ENCODE data around the gene USP6NL. TPM values are rescaled to one million over a fixed set of nuclear protein-coding genes. Genes with fewer than 3 reads are reported as not detected.

USP6NL gene
- total RNA-seq, 1 donor from 2014 or later, result 33.3 TPM

- ATAC-seq, result no peak
Measured at GRCh38 chr10:11551104-11551503, 60.3 kb downstream of the USP6NL start.

DNA sequence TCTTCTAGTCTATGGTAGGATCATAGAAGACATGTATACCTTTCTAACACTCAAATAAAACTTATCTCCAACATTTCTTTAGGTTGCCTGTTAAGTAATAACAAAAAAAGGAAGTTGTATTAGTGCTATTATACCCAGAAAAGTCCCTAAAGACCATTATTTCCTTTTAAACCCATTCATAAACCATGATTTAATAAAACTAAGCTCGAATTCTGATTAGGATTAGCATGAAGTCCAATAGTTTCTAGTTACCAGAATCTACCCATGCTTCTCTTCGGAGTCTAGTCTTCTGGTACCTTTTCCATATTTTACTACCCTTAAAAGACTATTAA, 62.7 kb downstream of the USP6NL start:
- no peak for ATAC-seq

GRCh38 chr10:11548065-11548767, 63.2 kb downstream of the USP6NL start:
- no peak for ATAC-seq

GRCh38 chr10:11546581-11546980, 64.9 kb downstream of the USP6NL start:
- ATAC-seq, result no peak

- no peak for ATAC-seq
Measured at GRCh38 chr10:11541296-11541695, 70.2 kb downstream of the USP6NL start.

GRCh38 chr10:11539191-11539868, 72.1 kb downstream of the USP6NL start:
- peak; percentile 84 for ATAC-seq

GRCh38 chr10:11538834-11539190, 72.6 kb downstream of the USP6NL start:
- no peak for ATAC-seq

DNA sequence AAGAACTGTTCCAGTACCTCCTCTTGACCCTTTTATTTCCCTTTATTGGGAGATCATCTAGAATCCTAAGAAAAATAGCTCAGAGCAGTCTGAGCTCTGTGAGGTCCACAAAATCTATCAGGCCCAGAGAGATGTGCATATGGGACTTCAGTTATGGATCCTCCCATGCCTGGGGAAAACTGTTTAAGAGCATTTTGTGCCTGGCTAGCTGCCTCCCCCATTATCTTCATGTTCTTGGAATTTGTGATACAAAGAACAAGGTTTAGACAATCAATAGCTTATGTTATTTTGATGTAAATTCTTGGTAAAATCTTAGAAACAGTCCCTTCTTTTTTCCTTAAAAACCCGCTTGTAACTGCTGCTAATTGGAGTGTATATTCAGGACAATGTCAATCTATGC, 75.2 kb downstream of the USP6NL start:
- no peak for ATAC-seq

DNA sequence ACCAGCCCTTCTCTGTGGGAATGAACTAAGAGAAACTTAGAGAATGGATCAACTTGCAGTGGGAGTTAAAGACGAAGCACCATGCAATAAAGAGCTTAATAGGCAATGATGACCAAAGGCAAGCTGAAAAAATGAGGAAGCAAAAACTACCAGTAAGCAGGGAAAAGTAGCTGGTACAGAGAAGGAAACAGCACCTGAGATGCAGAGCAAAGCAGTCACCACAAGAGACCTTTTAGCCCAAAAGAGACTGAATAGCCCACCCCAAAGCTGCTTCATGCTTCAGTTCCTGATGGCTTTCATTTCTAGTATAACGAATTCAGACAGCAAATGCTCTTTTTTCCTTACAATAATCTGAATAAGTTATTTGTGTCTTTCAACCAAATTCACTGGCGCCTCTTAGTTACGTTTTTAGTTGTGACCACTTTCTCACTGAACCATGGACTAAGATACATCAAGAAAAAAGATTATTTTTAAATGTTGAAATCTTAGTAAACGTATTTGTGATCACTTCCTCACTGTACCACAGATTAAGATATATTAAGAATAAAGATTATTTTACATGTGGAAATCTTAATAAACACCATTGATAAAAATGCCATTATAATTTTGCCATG, 76.0 kb downstream of the USP6NL start:
- no peak for ATAC-seq

DNA sequence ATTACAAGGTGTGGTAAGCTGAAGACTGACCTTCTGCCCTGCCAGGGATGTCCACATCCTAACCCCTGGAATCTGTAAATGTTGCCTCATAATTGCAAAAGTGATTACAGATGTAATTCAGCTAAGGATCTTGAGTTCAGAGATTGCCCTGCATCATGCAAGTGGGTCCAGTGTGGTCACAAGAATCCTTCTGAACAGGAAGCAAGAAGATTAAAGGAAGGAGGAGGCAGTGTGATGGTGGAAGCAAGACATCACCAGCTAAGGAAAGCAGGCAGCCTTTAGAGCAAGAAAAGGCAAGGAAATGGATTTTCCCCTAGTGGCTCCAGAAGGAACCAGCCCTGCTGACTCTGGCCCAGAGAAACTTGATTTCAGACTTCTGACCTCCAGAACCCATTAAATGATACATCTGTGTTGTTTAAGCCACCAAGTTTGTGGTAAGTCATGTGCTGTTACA, 78.1 kb downstream of the USP6NL start:
- no peak for ATAC-seq

DNA sequence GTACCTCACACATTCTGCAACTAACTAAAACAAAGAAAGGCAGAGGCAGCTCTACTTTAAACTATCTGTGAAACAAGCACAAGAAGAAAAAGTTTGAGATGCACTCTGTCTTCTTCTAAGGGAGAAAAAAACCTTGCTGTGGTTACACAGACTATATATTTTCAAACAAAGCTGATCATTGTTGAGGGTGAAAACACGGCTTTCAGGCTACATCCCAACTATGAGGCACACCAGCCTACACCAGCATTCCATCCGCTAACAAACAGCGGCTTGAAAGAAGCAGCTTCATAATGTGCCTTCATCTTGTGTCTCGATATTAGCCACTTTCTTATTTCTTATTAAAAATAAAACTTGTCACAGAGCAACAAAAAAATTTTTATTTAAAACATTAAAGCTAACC, 79.1 kb downstream of the USP6NL start:
- ATAC-seq, result no peak

DNA sequence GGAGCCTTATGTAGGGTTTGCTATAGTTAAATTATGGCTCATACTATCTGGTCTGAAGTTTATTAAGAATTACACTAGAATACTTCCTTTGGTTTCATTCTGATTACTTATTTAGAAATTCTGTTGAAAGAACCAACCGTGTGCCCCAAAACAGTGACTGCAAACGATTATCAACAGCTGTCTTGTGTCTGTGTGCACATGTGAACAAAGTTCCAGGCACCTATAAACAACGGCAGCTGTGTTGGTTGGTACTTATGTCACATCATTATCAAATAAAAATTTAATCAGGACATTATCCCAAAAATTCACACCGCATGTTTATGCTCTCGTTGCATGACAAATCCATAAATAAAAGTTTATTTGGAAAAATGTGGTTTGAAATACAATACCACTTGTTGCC, 80.6 kb downstream of the USP6NL start:
- ATAC-seq, result no peak

DNA sequence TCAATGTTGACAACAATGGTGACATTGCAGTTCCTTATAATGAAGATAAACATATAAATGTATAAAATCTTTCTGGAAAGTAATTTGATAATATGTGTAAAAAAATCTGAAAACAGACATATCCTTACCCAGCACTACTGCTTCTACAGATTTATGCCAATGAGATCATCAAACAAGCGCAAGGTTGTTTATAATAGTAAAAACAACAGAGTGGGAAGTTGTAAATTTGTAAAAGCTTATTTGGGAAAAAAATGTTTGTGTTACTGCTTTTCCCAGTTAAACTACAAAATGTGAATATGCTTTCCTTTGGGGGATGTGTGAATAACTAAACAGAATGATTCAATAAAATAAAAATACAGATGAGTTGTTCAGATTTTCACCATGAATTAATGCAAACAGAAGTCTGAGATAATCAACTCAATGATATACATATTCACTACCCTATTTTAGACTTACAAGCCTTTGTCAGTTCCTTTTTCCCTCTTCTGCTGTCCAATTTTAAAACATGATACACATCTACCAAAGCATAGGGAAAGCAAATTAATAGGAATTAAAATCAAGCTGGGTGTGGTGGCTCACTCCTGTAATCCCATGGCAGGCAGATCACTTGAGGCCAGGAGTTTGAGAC, 82.1 kb downstream of the USP6NL start:
- ATAC-seq, result no peak

- ATAC-seq, result no peak
Measured at GRCh38 chr10:11528286-11528685, 83.2 kb downstream of the USP6NL start.

DNA sequence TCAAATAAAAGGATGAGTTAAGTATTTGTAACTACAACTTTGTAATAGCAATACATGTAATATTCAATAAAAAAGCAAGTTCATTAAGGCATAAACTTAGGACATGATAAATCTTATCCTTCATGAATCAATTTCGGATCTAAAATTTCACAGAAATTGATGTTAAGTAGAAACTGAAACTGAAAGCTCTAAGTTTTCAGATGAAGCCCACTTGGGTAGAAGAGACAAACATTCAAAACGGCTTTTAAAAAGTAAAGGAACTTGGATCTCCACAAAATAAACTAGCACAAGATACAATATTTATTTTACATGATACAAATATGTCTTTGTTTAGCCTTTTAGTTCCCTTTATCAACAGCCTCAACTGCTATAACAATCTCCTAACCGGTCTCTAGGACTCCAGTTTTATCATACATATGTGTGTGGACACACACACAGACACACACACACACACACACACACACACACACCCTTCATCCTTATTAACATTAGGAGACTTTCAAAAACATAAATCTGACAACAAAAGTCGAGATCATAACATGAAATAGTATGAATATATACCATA, 83.7 kb downstream of the USP6NL start:
- ATAC-seq, result no peak

- ATAC-seq, result no peak
Measured at GRCh38 chr10:11527068-11527467, 84.4 kb downstream of the USP6NL start.

- ATAC-seq, result no peak
Measured at GRCh38 chr10:11525503-11525902, 85.9 kb downstream of the USP6NL start.

DNA sequence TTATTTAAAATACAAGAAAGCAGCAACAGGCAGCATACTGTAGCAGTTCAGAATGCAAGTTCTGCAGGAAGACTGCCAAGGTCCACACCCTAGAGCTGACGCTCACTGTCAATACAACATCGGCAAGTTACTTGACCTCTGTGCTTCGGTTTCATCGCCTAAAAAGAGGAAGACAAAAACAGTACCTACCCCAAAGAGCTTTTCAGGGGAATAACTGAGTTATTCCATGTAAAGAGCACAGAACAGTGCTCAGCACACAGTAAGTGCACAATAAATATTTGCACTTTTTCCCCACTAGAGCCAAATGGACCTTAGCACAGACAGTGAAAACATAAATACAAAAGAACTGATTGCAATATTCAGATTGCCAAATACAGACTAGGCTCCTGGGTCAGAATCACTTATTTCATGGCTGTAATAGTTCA, 88.6 kb downstream of the USP6NL start:
- ATAC-seq, result peak; percentile 62

- ATAC-seq, result peak; percentile 65
Measured at GRCh38 chr10:11521860-11522259, 89.6 kb downstream of the USP6NL start.

DNA sequence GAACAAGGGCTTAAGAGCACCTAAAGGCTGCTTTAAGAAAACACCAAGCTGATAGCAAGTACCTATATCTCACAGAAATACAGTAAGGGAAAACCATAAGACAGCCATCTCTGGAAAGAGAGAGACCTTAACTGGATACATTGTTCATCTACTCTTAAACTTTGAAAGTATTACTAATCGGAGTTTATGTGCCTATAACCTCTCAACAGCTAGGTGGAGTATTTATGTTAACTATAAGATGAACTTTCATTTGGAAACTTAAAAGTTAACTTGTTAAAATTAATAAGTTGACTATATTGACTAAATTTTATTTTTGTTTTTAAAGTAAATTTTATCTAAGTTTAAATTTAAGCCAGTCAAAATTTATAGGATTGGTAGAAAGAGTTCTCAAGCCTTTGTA, 90.6 kb downstream of the USP6NL start:
- ATAC-seq, result no peak

DNA sequence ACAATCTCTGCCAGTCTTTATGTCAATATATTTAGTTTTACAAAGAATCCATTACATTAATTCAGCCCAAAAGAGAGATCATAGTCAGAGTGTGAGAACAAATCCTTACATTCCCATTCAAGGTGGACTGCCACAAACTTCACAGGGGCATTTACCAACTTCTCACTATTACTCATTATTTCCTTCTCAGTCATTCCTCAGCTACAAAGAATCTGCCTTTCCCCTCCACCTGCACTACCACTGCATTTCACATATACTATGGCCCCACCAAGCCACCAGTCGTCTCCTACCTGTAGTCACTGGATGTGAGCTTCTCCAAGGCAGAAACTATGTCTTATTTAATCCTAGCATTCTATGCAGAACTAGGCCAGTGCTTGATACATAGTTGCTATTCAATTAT, 94.3 kb downstream of the USP6NL start:
- no peak for ATAC-seq

- no peak for ATAC-seq
Measured at GRCh38 chr10:11516431-11516746, 95.1 kb downstream of the USP6NL start.
